Liver (tissue), 3 donors: ENCODE data around the gene MED25.

ENCODE experiments used
- RAD21 ChIP-seq, 2 donors: IDR thresholded peaks; 2 replicates each; pipeline ENCODE4 v1.6.1; 2016; ENCODE audit warnings: antibody characterized with exemption in 2 of 2, mild to moderate bottlenecking in 2 of 2
- TF ChIP-seq, protein P1 (sequence below): fragments of 150-350 bp; IDR thresholded peaks from 2 replicates; pipeline ENCODE4 v1.5.1; 2017; ENCODE audit warnings: improper control_type of control experiment, low read depth, low read length; ENCODE audit not compliant: missing input control
- TF ChIP-seq, protein P2 (sequence below): IDR thresholded peaks from 2 replicates; pipeline ENCODE4 v1.6.1; 2016; ENCODE audit warnings: antibody characterized with exemption, mild to moderate bottlenecking
- TF ChIP-seq, protein P3 (sequence below): IDR thresholded peaks from 2 replicates; pipeline ENCODE4 v1.6.1; 2016; ENCODE audit warnings: antibody characterized with exemption
- donor health status: healthy.
- donor health status: healthy.

DNA sequence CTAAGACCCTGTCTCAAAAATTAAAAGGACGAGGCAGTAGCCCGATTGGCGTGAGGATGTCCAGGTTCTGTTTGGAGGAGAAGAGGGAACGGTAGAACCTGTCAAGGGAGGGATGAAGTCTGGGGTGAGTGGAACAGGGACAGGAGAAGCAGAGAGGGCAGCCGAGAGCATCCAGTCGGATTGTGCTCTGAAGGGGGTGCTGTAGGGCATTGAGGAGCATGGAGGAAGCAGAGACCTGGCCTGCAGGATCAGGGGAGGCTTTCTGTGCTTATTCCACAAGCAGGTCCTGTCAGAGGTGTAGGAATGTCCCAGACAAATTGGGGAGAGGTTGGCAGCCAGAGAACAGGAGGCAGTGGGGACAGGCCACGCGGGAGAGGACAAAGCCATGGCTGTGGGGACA lies 37.2 kb upstream of the MED25 start:
- TF ChIP-seq, protein P1, sequence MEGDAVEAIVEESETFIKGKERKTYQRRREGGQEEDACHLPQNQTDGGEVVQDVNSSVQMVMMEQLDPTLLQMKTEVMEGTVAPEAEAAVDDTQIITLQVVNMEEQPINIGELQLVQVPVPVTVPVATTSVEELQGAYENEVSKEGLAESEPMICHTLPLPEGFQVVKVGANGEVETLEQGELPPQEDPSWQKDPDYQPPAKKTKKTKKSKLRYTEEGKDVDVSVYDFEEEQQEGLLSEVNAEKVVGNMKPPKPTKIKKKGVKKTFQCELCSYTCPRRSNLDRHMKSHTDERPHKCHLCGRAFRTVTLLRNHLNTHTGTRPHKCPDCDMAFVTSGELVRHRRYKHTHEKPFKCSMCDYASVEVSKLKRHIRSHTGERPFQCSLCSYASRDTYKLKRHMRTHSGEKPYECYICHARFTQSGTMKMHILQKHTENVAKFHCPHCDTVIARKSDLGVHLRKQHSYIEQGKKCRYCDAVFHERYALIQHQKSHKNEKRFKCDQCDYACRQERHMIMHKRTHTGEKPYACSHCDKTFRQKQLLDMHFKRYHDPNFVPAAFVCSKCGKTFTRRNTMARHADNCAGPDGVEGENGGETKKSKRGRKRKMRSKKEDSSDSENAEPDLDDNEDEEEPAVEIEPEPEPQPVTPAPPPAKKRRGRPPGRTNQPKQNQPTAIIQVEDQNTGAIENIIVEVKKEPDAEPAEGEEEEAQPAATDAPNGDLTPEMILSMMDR: no peak
- TF ChIP-seq, protein P2, sequence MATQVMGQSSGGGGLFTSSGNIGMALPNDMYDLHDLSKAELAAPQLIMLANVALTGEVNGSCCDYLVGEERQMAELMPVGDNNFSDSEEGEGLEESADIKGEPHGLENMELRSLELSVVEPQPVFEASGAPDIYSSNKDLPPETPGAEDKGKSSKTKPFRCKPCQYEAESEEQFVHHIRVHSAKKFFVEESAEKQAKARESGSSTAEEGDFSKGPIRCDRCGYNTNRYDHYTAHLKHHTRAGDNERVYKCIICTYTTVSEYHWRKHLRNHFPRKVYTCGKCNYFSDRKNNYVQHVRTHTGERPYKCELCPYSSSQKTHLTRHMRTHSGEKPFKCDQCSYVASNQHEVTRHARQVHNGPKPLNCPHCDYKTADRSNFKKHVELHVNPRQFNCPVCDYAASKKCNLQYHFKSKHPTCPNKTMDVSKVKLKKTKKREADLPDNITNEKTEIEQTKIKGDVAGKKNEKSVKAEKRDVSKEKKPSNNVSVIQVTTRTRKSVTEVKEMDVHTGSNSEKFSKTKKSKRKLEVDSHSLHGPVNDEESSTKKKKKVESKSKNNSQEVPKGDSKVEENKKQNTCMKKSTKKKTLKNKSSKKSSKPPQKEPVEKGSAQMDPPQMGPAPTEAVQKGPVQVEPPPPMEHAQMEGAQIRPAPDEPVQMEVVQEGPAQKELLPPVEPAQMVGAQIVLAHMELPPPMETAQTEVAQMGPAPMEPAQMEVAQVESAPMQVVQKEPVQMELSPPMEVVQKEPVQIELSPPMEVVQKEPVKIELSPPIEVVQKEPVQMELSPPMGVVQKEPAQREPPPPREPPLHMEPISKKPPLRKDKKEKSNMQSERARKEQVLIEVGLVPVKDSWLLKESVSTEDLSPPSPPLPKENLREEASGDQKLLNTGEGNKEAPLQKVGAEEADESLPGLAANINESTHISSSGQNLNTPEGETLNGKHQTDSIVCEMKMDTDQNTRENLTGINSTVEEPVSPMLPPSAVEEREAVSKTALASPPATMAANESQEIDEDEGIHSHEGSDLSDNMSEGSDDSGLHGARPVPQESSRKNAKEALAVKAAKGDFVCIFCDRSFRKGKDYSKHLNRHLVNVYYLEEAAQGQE: no peak
- TF ChIP-seq RAD21 (IDR thresholded peaks at IDR 0.05): no peak
- TF ChIP-seq, protein P3, sequence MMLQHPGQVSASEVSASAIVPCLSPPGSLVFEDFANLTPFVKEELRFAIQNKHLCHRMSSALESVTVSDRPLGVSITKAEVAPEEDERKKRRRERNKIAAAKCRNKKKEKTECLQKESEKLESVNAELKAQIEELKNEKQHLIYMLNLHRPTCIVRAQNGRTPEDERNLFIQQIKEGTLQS: no peak
